K562 (cell line): ENCODE results near the gene UTP4. TPM values are rescaled to one million over a fixed set of nuclear protein-coding genes. Genes with fewer than 3 reads are reported as not detected.

ENCODE experiments used
- ATAC-seq: fragments of 200-7000 bp; cut with Tn5 transposase; 3 replicates; pipeline ENCODE4 v1.9.1; 2020; ENCODE audit warnings: moderate library complexity
- BruUV-seq: library from RNA; stranded (reverse); fragments of 400-500 nt; replicated peaks from 2 replicates; lab custom pipeline; 2021; lab: Mats Ljungman, UMichigan
- CTCF ChIA-PET: fragments of 300-600 bp; formaldehyde crosslinking; extraction: SDS; loops from one replicate; lab custom pipeline; 2021; ENCODE audit warnings: low intra/inter-chr PET ratio; lab: Yijun Ruan, JAX
- POLR2A ChIA-PET: fragments of 300-600, 350-650 bp; sonication (Branson Sonifier 250); formaldehyde crosslinking; extraction: SDS; loops from one replicate; lab custom pipeline; 2021; ENCODE audit warnings: antibody characterized with exemption, inconsistent platforms; lab: Yijun Ruan, JAX
- DNase-seq, 4 experiments: peaks; one replicate each; pipeline versions ENCODE4 v3.0.0 to v3.0.0-alpha.2; 2011 to 2018; ENCODE audit warnings: low spot score in 3 of 4, mixed read lengths in 3 of 4; ENCODE audit errors: extremely low read depth in 1 of 4
- FAIRE-seq: peaks from 2 replicates; lab custom pipeline; 2011; peaks lifted over from hg19 to GRCh38; lab: Jason Lieb, UNC
- H2AFZ ChIP-seq: 2 replicates; pipeline ENCODE4 v1.6.0; 2011; ENCODE audit warnings: low read depth, low read length, control low read depth, inconsistent platforms
- H3K27ac ChIP-seq: fragments of 200-600 bp; 3 replicates; pipeline ENCODE4 v1.8.0; 2011; ENCODE audit warnings: low read depth, mild to moderate bottlenecking, control low read depth, inconsistent platforms, low read length, moderate library complexity, mixed read lengths; ENCODE audit errors: extremely low read depth
- H3K27me3 ChIP-seq, 2 experiments: fragments of 300-600 bp in 1 of 2; 2 replicates in 1 of 2; 3 replicates in 1 of 2; pipeline versions ENCODE4 v1.6.0 to v1.8.0; 2011; ENCODE audit warnings: inconsistent platforms in 2 of 2, low read length in 2 of 2, mild to moderate bottlenecking in 1 of 2, mixed read lengths in 1 of 2, moderate library complexity in 1 of 2; ENCODE audit not compliant: control insufficient read depth in 2 of 2, insufficient read depth in 2 of 2
- H3K36me3 ChIP-seq: fragments of 300-600 bp; 3 replicates; pipeline ENCODE4 v1.8.0; 2011; ENCODE audit warnings: mild to moderate bottlenecking, low read length, inconsistent platforms; ENCODE audit not compliant: control insufficient read depth, insufficient read depth
- H3K4me1 ChIP-seq, 2 experiments: fragments of 200-600 bp in 1 of 2; replicated peaks in 1 of 2; 2 replicates in 1 of 2; 3 replicates in 1 of 2; pipeline versions ENCODE4 v1.5.1 to v1.8.0; 2011; ENCODE audit warnings: inconsistent platforms in 2 of 2, low read length in 2 of 2, mild to moderate bottlenecking in 1 of 2, mixed read lengths in 1 of 2, moderate library complexity in 1 of 2; ENCODE audit not compliant: control insufficient read depth in 2 of 2, insufficient read depth in 2 of 2
- H3K4me2 ChIP-seq: 2 replicates; pipeline ENCODE4 v1.6.1; 2011; ENCODE audit warnings: low read length, control low read depth, inconsistent platforms, mixed read lengths; ENCODE audit not compliant: insufficient read depth
- H3K4me3 ChIP-seq: fragments of 200-600 bp; sonication (generic), shearing (Covaris generic); 2 replicates; pipeline ENCODE4 v1.5.1; 2016; ENCODE audit warnings: control low read depth, inconsistent platforms
- H3K79me2 ChIP-seq: fragments of 200-600 bp; 3 replicates; pipeline ENCODE4 v1.8.0; 2011; ENCODE audit warnings: low read length, inconsistent platforms; ENCODE audit not compliant: control insufficient read depth, insufficient read depth
- H3K9ac ChIP-seq, 2 experiments: 2 replicates each; pipeline versions ENCODE4 v1.6.0 to v1.6.1; 2011; ENCODE audit warnings: low read depth in 2 of 2, low read length in 2 of 2, control low read depth in 1 of 2, inconsistent platforms in 1 of 2, mild to moderate bottlenecking in 1 of 2, mixed read lengths in 1 of 2; ENCODE audit not compliant: insufficient read depth in 1 of 2
- H3K9me1 ChIP-seq: one replicate; pipeline ENCODE4 v1.6.0; 2011; ENCODE audit warnings: inconsistent platforms, mild to moderate bottlenecking, low read length, moderate library complexity; ENCODE audit not compliant: control insufficient read depth, insufficient read depth
- H3K9me3 ChIP-seq: replicated peaks from 2 replicates; pipeline ENCODE4 v1.5.1; 2011; ENCODE audit warnings: low read depth, low read length, inconsistent platforms; ENCODE audit not compliant: control insufficient read depth, insufficient read depth
- H4K20me1 ChIP-seq: replicated peaks from 2 replicates; pipeline ENCODE4 v1.6.1; 2011; ENCODE audit warnings: low read length, inconsistent platforms, mixed read lengths; ENCODE audit not compliant: control insufficient read depth, insufficient read depth
- ATF7 ChIP-seq: fragments of 450-650 bp; IDR thresholded peaks from 2 replicates; pipeline ENCODE4 v1.7.1; 2014; ENCODE audit warnings: mild to moderate bottlenecking, moderate library complexity
- CXXC5 ChIP-seq: fragments of 250-450 bp; sonication (Bioruptor Pico); IDR thresholded peaks from 2 replicates; pipeline ENCODE4 v1.8.0; 2022; ENCODE audit warnings: inconsistent platforms, mild to moderate bottlenecking, moderate library complexity
- DIDO1 ChIP-seq: fragments of 450-650 bp; IDR thresholded peaks from 2 replicates; pipeline ENCODE4 v1.6.1; 2016; ENCODE audit warnings: low read depth, missing biosample characterization, missing genetic modification characterization
- HDAC1 ChIP-seq, 2 experiments: fragments of 450-650 bp; IDR thresholded peaks; 2 replicates each; pipeline ENCODE4 v1.6.1; 2016 to 2017; ENCODE audit warnings: inconsistent platforms in 1 of 2, mild to moderate bottlenecking in 1 of 2, moderate library complexity in 1 of 2
- HDAC8 ChIP-seq: fragments of 450-650 bp; IDR thresholded peaks from 2 replicates; pipeline ENCODE4 v1.6.1; 2016; ENCODE audit warnings: mild to moderate bottlenecking, missing genetic modification characterization, moderate library complexity, missing compliant biosample characterization
- HDGF ChIP-seq: fragments of 450-650 bp; IDR thresholded peaks from 2 replicates; pipeline ENCODE4 v1.6.1; 2016
- LEF1 ChIP-seq: fragments of 450-650 bp; IDR thresholded peaks from 2 replicates; pipeline ENCODE4 v1.6.1; 2016; ENCODE audit warnings: mild to moderate bottlenecking
- MCM7 ChIP-seq, 2 experiments: fragments of 450-650 bp; IDR thresholded peaks; 2 replicates each; pipeline ENCODE4 v1.6.1; 2016 to 2018
- MTA3 ChIP-seq: fragments of 450-650 bp; formaldehyde crosslinking; IDR thresholded peaks from 2 replicates; pipeline ENCODE4 v1.6.1; 2017; ENCODE audit warnings: mild to moderate bottlenecking, borderline replicate concordance
- NR4A1 ChIP-seq, 2 experiments: fragments of 250-450 bp in 1 of 2; fragments of 450-650 bp in 1 of 2; sonication (Bioruptor Pico) in 1 of 2; IDR thresholded peaks; 2 replicates each; pipeline versions ENCODE4 v1.4.0 to v1.6.1; 2016 to 2020; ENCODE audit warnings: mild to moderate bottlenecking in 2 of 2, missing compliant biosample characterization in 1 of 2, missing genetic modification characterization in 1 of 2, moderate library complexity in 1 of 2
- PCBP1 ChIP-seq: fragments of 200-400 bp; formaldehyde crosslinking; IDR thresholded peaks from 2 replicates; pipeline ENCODE4 v1.6.1; 2018; ENCODE audit warnings: mild to moderate bottlenecking, low read depth, low read length; ENCODE audit not compliant: poor library complexity, severe bottlenecking
- PHF8 ChIP-seq: fragments of 200-600 bp; sonication (generic); IDR thresholded peaks from 2 replicates; pipeline ENCODE4 v1.6.1; 2012; ENCODE audit warnings: mixed run types, mild to moderate bottlenecking, inconsistent platforms, low read length, moderate library complexity, borderline replicate concordance
- POLR2A ChIP-seq: fragments of 450-650 bp; conservative IDR thresholded peaks from 2 replicates; pipeline ENCODE4 v1.6.1; 2016
- SIN3A ChIP-seq, 2 experiments: fragments of 150-350 bp in 1 of 2; IDR thresholded peaks; 2 replicates each; pipeline ENCODE4 v1.6.1; 2011 to 2016; ENCODE audit warnings: borderline replicate concordance in 2 of 2, low read depth in 2 of 2, low read length in 2 of 2, mild to moderate bottlenecking in 2 of 2, moderate library complexity in 2 of 2; ENCODE audit not compliant: control insufficient read depth in 1 of 2
- SP1 ChIP-seq: sonication (generic); formaldehyde crosslinking; IDR thresholded peaks from 2 replicates; pipeline ENCODE4 v1.8.1; 2022; ENCODE audit warnings: mild to moderate bottlenecking, missing genetic modification reagents
- ZNF780A ChIP-seq: fragments of 250-450 bp; sonication (Bioruptor Pico); IDR thresholded peaks from 2 replicates; pipeline ENCODE4 v1.5.0; 2021; ENCODE audit warnings: mild to moderate bottlenecking
- WGBS: fragments of 100-300 bp; shearing (Covaris generic); methylation state at CpG from one replicate; pipeline ENCODE4 v1.1.6; 2016; ENCODE audit warnings: low coverage, mixed read lengths; ENCODE audit not compliant: insufficient coverage; ENCODE audit errors: missing lambda C conversion rate; 5-methylcytosine and 5-hydroxymethylcytosine counted together
- in situ Hi-C: fragments of 300-500 bp; cut with MboI; formaldehyde crosslinking; loops from 4 replicates; pipeline ENCODE4 v1.15.0; 2018; ENCODE audit warnings: inconsistent platforms, mixed read lengths
- intact Hi-C: fragments of 100-400 bp; cut with micrococcal nuclease; formaldehyde crosslinking; loops from 2 replicates; pipeline ENCODE4 v1.14.2; 2022
- polyA plus RNA-seq, 8 experiments: library from polyadenylated mRNA; depleted of rRNA in 4 of 8; stranded (reverse) in 5 of 8; unstranded in 3 of 8; fragments of >200 nt; fragmentation: Nextera tagmentation in 2 of 8; fragmentation: Illumina TruSeq in 1 of 8; extraction: Ambion mirVana in 2 of 8; extraction: Trizol in 1 of 8; gene quantifications; 2 replicates each; pipeline versions ENCODE4 v1.2.1 to v1.2.3, GENCODE V29; 2011 to 2014; ENCODE audit warnings: inconsistent platforms in 1 of 8, missing spikeins in 1 of 8
- total RNA-seq, 7 experiments: library from RNA; depleted of rRNA in 6 of 7; stranded (reverse); fragments of >200 nt in 6 of 7; fragmentation: Illumina TruSeq in 2 of 7; extraction: Trizol in 2 of 7; gene quantifications; 2 replicates each; pipeline versions ENCODE4 v1.2.1 to v1.2.3, GENCODE V29; 2011 to 2021; ENCODE audit warnings: low replicate concordance in 1 of 7
- TF ChIP-seq, protein P1 (sequence below): fragments of 200-400 bp; formaldehyde crosslinking; IDR thresholded peaks from 2 replicates; pipeline ENCODE4 v1.6.1; 2017; ENCODE audit warnings: mild to moderate bottlenecking, low read depth, low read length, moderate library complexity
- TF ChIP-seq, protein P2 (sequence below): fragments of 250-450 bp; sonication (Bioruptor Pico); IDR thresholded peaks from 2 replicates; pipeline ENCODE4 v1.9.0; 2021; ENCODE audit warnings: mild to moderate bottlenecking, inconsistent platforms

The UTP4 gene
- total and polyA plus RNA-seq, 9 of the 15 experiments (the other 6 are each of a cell fraction or from before 2014, with no cell fraction given): 46.1 to 203 (median 145) TPM

DNA sequence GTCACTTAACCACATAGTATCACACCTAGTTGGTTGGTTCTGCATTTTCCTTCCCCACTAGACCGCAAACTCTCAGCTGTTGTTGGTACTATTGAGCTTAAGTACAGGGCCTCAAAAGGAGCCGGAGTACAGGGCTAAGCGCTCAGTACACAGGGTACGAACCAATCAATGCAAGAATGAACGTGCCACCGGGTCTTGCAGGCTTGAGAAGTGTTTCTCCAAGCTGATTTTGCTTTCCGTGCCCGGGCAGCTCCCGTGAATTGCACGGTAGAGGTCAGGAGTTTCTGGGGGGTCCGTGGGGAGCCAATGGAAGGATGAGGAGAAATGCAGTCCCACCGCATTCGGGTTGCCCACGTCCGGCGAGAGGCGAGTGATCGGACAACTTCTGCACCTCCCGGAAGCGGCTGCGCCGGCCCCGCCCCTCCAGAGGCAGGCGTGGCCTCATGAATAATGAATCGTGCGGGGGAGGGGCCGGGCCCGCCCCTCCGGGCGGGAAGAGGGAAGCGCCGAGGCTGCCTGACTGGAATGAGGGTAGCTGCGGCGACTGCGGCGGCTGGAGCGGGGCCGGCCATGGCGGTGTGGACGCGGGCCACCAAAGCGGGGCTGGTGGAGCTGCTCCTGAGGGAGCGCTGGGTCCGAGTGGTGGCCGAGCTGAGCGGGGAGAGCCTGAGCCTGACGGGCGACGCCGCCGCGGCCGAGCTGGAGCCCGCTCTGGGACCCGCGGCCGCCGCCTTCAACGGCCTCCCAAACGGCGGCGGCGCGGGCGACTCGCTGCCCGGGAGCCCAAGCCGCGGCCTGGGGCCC is 54.4 kb downstream of the UTP4 start, which contains the start of gene SNTB2:
Gene SNTB2, plus strand, starts transcription at position 523 of the 804 bp plus-strand sequence. Its CDS starts 3 bp downstream, at position 526.
- ATAC-seq (peak; percentile 96), FAIRE-seq (peak; percentile 76), DNase-seq (peak; percentile 95 to 97 (median 96))
- H3K4me3 ChIP-seq: peak within 1 kb of the TSS; percentile 67
- peaks cover 15 to 19% of the 10 kb centered on the region in 2 experiments for H3K4me1 ChIP-seq
- H3K9me1 ChIP-seq: no peaks in the 10 kb centered on the region
- H3K9ac ChIP-seq: peak within 1 kb of the TSS; percentile 70 to 95
- peak within 1 kb of the TSS; percentile 89 for H3K4me2 ChIP-seq
- H3K36me3 ChIP-seq: no peaks in the 10 kb centered on the region
- 1% methylated on average over 41 of the region's 69 CpGs for whole genome bisulfite sequencing
- no peaks in the 10 kb centered on the region for H3K27me3 ChIP-seq
- TSS peak; percentile 97 for BruUV-seq
- H3K27ac ChIP-seq: peak within 1 kb of the TSS; percentile 78
- peaks cover 13% of the 10 kb centered on the region for H3K79me2 ChIP-seq
- H4K20me1 ChIP-seq: no peaks in the 10 kb centered on the region; the same call in 1 of the 2 replicates
- CTCF ChIA-PET: no interaction called here
- POLR2A ChIA-PET: interaction anchor here (0.6 to 0.7 kb wide), 2 partner anchors 28 to 1231 kb away, joined by 3 read pairs; no protein-coding TSS in a partner anchor
- peak within 1 kb of the TSS; percentile 94 for H2AFZ ChIP-seq
- H3K9me3 ChIP-seq: no peaks in the 10 kb centered on the region
- intact Hi-C loops (no loop called here), in situ Hi-C loops (no loop called here)
- peak; percentile 84; the same call in 1 of the 2 replicates for TF ChIP-seq PHF8
- no peak for TF ChIP-seq HDAC8 (tag)
- TF ChIP-seq, protein P1, sequence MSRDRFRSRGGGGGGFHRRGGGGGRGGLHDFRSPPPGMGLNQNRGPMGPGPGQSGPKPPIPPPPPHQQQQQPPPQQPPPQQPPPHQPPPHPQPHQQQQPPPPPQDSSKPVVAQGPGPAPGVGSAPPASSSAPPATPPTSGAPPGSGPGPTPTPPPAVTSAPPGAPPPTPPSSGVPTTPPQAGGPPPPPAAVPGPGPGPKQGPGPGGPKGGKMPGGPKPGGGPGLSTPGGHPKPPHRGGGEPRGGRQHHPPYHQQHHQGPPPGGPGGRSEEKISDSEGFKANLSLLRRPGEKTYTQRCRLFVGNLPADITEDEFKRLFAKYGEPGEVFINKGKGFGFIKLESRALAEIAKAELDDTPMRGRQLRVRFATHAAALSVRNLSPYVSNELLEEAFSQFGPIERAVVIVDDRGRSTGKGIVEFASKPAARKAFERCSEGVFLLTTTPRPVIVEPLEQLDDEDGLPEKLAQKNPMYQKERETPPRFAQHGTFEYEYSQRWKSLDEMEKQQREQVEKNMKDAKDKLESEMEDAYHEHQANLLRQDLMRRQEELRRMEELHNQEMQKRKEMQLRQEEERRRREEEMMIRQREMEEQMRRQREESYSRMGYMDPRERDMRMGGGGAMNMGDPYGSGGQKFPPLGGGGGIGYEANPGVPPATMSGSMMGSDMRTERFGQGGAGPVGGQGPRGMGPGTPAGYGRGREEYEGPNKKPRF: no peak
- TF ChIP-seq LEF1: 0 out of 2 replicates have a peak, but pooled peaks have one; percentile 34
- peak; percentile 66; the same call in 1 of the 2 replicates for TF ChIP-seq MTA3
- peak; percentile 57 for TF ChIP-seq CXXC5 (CRISPR knock-in tag)
- peak; percentile 65 for TF ChIP-seq ATF7
- no peak for TF ChIP-seq ZNF780A (CRISPR knock-in tag)
- peak; percentile 48 to 74; a peak in 2 of 4 replicates for TF ChIP-seq SIN3A (IDR thresholded peaks at IDR 0.05; ENCODE audit: borderline replicate concordance in 2 of 2, control insufficient read depth in 1 of 2, low read depth in 2 of 2, low read length in 2 of 2)
- no peak for TF ChIP-seq PCBP1
- no peak for TF ChIP-seq DIDO1 (tag)
- 0 out of 2 replicates have a peak, but pooled peaks have one; percentile 63 for TF ChIP-seq HDGF
- peak; percentile 92 for TF ChIP-seq SP1 (CRISPR knock-in tag)
- peak; percentile 86 for TF ChIP-seq POLR2A
- TF ChIP-seq NR4A1 (CRISPR knock-in tag; IDR thresholded peaks at IDR 0.05): no peak
- no peak for TF ChIP-seq NR4A1 (tag; IDR thresholded peaks at IDR 0.05)
- TF ChIP-seq, protein P2, sequence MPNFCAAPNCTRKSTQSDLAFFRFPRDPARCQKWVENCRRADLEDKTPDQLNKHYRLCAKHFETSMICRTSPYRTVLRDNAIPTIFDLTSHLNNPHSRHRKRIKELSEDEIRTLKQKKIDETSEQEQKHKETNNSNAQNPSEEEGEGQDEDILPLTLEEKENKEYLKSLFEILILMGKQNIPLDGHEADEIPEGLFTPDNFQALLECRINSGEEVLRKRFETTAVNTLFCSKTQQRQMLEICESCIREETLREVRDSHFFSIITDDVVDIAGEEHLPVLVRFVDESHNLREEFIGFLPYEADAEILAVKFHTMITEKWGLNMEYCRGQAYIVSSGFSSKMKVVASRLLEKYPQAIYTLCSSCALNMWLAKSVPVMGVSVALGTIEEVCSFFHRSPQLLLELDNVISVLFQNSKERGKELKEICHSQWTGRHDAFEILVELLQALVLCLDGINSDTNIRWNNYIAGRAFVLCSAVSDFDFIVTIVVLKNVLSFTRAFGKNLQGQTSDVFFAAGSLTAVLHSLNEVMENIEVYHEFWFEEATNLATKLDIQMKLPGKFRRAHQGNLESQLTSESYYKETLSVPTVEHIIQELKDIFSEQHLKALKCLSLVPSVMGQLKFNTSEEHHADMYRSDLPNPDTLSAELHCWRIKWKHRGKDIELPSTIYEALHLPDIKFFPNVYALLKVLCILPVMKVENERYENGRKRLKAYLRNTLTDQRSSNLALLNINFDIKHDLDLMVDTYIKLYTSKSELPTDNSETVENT: peak; percentile 93
- TF ChIP-seq MCM7 (IDR thresholded peaks at IDR 0.05): no peak
- peak in 1 of 2 experiments; percentile 57; a peak in 1 of 4 replicates for TF ChIP-seq HDAC1 (IDR thresholded peaks at IDR 0.05)
